IMR-90 (cell line): ENCODE data around the gene EMC1. TPM values are rescaled to one million over a fixed set of nuclear protein-coding genes. Genes with fewer than 3 reads are reported as not detected.

Experiments
- ATAC-seq: fragments of 200-7000 bp; cut with Tn5 transposase; 2 replicates; pipeline ENCODE4 v1.9.1; 2020; ENCODE audit warnings: low read depth, mild to moderate bottlenecking, moderate library complexity
- BruUV-seq: library from RNA; stranded (reverse); fragments of 400-500 nt; replicated peaks from 2 replicates; lab custom pipeline; 2021; lab: Mats Ljungman, UMichigan
- CTCF ChIA-PET: fragments of 300-600 bp; formaldehyde crosslinking; extraction: SDS; loops from one replicate; lab custom pipeline; 2021; ENCODE audit warnings: antibody characterized with exemption; lab: Yijun Ruan, JAX
- POLR2A ChIA-PET: fragments of 300-600 bp; sonication (Branson Sonifier 250); formaldehyde crosslinking; loops from one replicate; lab custom pipeline; 2022; ENCODE audit warnings: antibody characterized with exemption; ENCODE audit not compliant: unreplicated experiment; lab: Charles Lee
- DNase-seq: peaks from one replicate; pipeline ENCODE4 v3.0.0; 2013
- H2AFZ ChIP-seq: replicated peaks from 2 replicates; pipeline ENCODE3; 2013; ENCODE audit warnings: low read length, mild to moderate bottlenecking; ENCODE audit not compliant: poor library complexity
- H2AK5ac ChIP-seq: 2 replicates; pipeline ENCODE4 v1.6.1; 2013; ENCODE audit warnings: low read depth, low read length, inconsistent platforms
- H2AK9ac ChIP-seq: replicated peaks from 2 replicates; pipeline ENCODE3; 2013; ENCODE audit warnings: mild to moderate bottlenecking, low read depth, low read length, moderate library complexity; ENCODE audit not compliant: poor library complexity
- H2BK120ac ChIP-seq: 2 replicates; pipeline ENCODE4 v1.6.1; 2013; ENCODE audit warnings: low read depth, low read length, inconsistent platforms
- H2BK15ac ChIP-seq: 3 replicates; pipeline ENCODE4 v1.6.1; 2013; ENCODE audit warnings: low read depth, low read length, inconsistent platforms
- H2BK20ac ChIP-seq: 2 replicates; pipeline ENCODE4 v1.6.1; 2013; ENCODE audit warnings: low read depth, mild to moderate bottlenecking, inconsistent platforms, low read length, moderate library complexity
- H2BK5ac ChIP-seq: 2 replicates; pipeline ENCODE4 v1.6.1; 2013; ENCODE audit warnings: mild to moderate bottlenecking, low read depth, low read length, inconsistent platforms; ENCODE audit not compliant: poor library complexity, severe bottlenecking
- H3K14ac ChIP-seq: replicated peaks from 2 replicates; pipeline ENCODE4 v1.6.1; 2013; ENCODE audit warnings: low read depth, low read length, inconsistent platforms
- H3K18ac ChIP-seq: 2 replicates; pipeline ENCODE4 v1.6.1; 2013; ENCODE audit warnings: low read depth, low read length, control low read depth
- H3K23ac ChIP-seq: 2 replicates; pipeline ENCODE4 v1.6.1; 2013; ENCODE audit warnings: low read depth, low read length, inconsistent platforms
- H3K27ac ChIP-seq: 2 replicates; pipeline ENCODE4 v1.5.1; 2013; ENCODE audit warnings: mild to moderate bottlenecking, control low read depth, low read length; ENCODE audit not compliant: insufficient read depth
- H3K27me3 ChIP-seq: 2 replicates; pipeline ENCODE4 v1.6.1; 2013; ENCODE audit warnings: low read length; ENCODE audit not compliant: control insufficient read depth, insufficient read depth
- H3K36me3 ChIP-seq: 2 replicates; pipeline ENCODE4 v1.6.1; 2013; ENCODE audit warnings: low read length, mixed read lengths; ENCODE audit not compliant: control insufficient read depth, insufficient read depth
- H3K4ac ChIP-seq: 2 replicates; pipeline ENCODE4 v1.6.1; 2013; ENCODE audit warnings: low read depth, low read length, inconsistent platforms
- H3K4me1 ChIP-seq: 2 replicates; pipeline ENCODE4 v1.6.1; 2013; ENCODE audit warnings: low read length, mixed read lengths; ENCODE audit not compliant: control insufficient read depth, insufficient read depth
- H3K4me2 ChIP-seq: 2 replicates; pipeline ENCODE4 v1.6.1; 2013; ENCODE audit warnings: low read depth, mild to moderate bottlenecking, control low read depth, low read length, moderate library complexity
- H3K4me3 ChIP-seq: 2 replicates; pipeline ENCODE4 v1.5.1; 2013; ENCODE audit warnings: low read depth, mild to moderate bottlenecking, control low read depth, low read length, moderate library complexity; ENCODE audit not compliant: insufficient read depth
- H3K56ac ChIP-seq: 2 replicates; pipeline ENCODE4 v1.6.1; 2013; ENCODE audit warnings: low read length, inconsistent platforms; ENCODE audit not compliant: insufficient read depth; ENCODE audit errors: extremely low read depth
- H3K79me1 ChIP-seq, 2 experiments: 2 replicates each; pipeline ENCODE4 v1.6.1; 2013; ENCODE audit warnings: low read length in 2 of 2, inconsistent platforms in 1 of 2, low read depth in 1 of 2
- H3K9ac ChIP-seq: 2 replicates; pipeline ENCODE4 v1.6.1; 2013; ENCODE audit warnings: low read depth, low read length, control low read depth
- H3K9me1 ChIP-seq: 2 replicates; pipeline ENCODE4 v1.6.1; 2013; ENCODE audit warnings: low read length, inconsistent platforms; ENCODE audit not compliant: insufficient read depth
- H3K9me3 ChIP-seq: 2 replicates; pipeline ENCODE4 v1.6.1; 2013; ENCODE audit warnings: low read length; ENCODE audit not compliant: control insufficient read depth, insufficient read depth
- H4K20me1 ChIP-seq: 2 replicates; pipeline ENCODE4 v1.6.1; 2013; ENCODE audit warnings: low read length, inconsistent platforms; ENCODE audit not compliant: insufficient read depth
- H4K5ac ChIP-seq: 2 replicates; pipeline ENCODE4 v1.6.1; 2013; ENCODE audit warnings: mild to moderate bottlenecking, low read depth, low read length, control low read depth
- H4K8ac ChIP-seq, 2 experiments: 2 replicates each; pipeline ENCODE4 v1.6.1; 2013; ENCODE audit warnings: low read depth in 2 of 2, low read length in 2 of 2, control low read depth in 1 of 2, inconsistent platforms in 1 of 2
- H4K91ac ChIP-seq: 2 replicates; pipeline ENCODE4 v1.6.1; 2013; ENCODE audit warnings: low read depth, low read length, inconsistent platforms; ENCODE audit not compliant: insufficient read depth
- BHLHE40 ChIP-seq: fragments of 150-350 bp; IDR thresholded peaks from 2 replicates; pipeline ENCODE4 v1.6.1; 2016; ENCODE audit warnings: mild to moderate bottlenecking, low read depth, low read length
- CHD1 ChIP-seq: IDR thresholded peaks from 2 replicates; pipeline ENCODE4 v1.6.1; 2012; ENCODE audit warnings: low read depth, low read length, improper control_type of control experiment
- MAFK ChIP-seq: IDR thresholded peaks from 2 replicates; pipeline ENCODE4 v1.6.1; 2012; ENCODE audit warnings: low read depth, low read length, improper control_type of control experiment
- MAZ ChIP-seq: IDR thresholded peaks from 2 replicates; pipeline ENCODE4 v1.6.1; 2012; ENCODE audit warnings: low read depth, mild to moderate bottlenecking, low read length, improper control_type of control experiment, moderate library complexity, borderline replicate concordance
- NFE2L2 ChIP-seq: fragments of 150-350 bp; IDR thresholded peaks from 2 replicates; pipeline ENCODE4 v1.6.1; 2016; ENCODE audit warnings: low read depth, mild to moderate bottlenecking, low read length
- RCOR1 ChIP-seq: IDR thresholded peaks from 2 replicates; pipeline ENCODE4 v1.6.1; 2012; ENCODE audit warnings: mild to moderate bottlenecking, low read length, improper control_type of control experiment; ENCODE audit not compliant: insufficient replicate concordance
- RFX5 ChIP-seq: IDR thresholded peaks from 2 replicates; pipeline ENCODE4 v1.8.0; 2012; ENCODE audit warnings: low read depth, mild to moderate bottlenecking, low read length, moderate library complexity
- SMC3 ChIP-seq: fragments of 150-350 bp; IDR thresholded peaks from 2 replicates; pipeline ENCODE4 v1.6.1; 2016; ENCODE audit warnings: low read depth, mild to moderate bottlenecking, antibody characterized with exemption, low read length, moderate library complexity
- WGBS, 2 experiments: methylation state at CpG; one replicate each; pipeline versions ENCODE4 v1.1.5 to v1.1.7; 2013; ENCODE audit warnings: missing lambda C conversion rate in 2 of 2; ENCODE audit not compliant: insufficient read length in 1 of 2; ENCODE audit errors: extremely low coverage in 2 of 2; 5-methylcytosine and 5-hydroxymethylcytosine counted together
- dilution Hi-C: fragments of 300-500 bp; cut with HindIII; formaldehyde crosslinking; loops from one replicate; pipeline ENCODE4 v1.14.3; 2018; ENCODE audit warnings: low sequenced_read_pairs; ENCODE audit not compliant: unreplicated experiment
- in situ Hi-C: fragments of 300-500 bp; cut with MboI; formaldehyde crosslinking; loops from 3 replicates; pipeline ENCODE4 v1.14.3; 2019; ENCODE audit warnings: low sequenced_read_pairs, inconsistent platforms, mixed read lengths
- intact Hi-C: fragments of 100-400 bp; cut with micrococcal nuclease; formaldehyde crosslinking; loops from 2 replicates; pipeline ENCODE4 v1.10.0; 2022
- polyA plus RNA-seq, 3 experiments: library from polyadenylated mRNA; depleted of rRNA; stranded (reverse); fragments of >200 nt; gene quantifications; 2 replicates each; pipeline ENCODE4 v1.2.3, GENCODE V29; 2012; ENCODE audit warnings: low replicate concordance in 1 of 3
- total RNA-seq: library from RNA; depleted of rRNA; stranded (reverse); fragments of >200 nt; gene quantifications from 2 replicates; pipeline ENCODE4 v1.2.3, GENCODE V29; 2012
- TF ChIP-seq, protein P1 (sequence below): fragments of 150-350 bp; IDR thresholded peaks from 2 replicates; pipeline ENCODE4 v1.6.1; 2017; ENCODE audit warnings: mild to moderate bottlenecking, antibody characterized with exemption, low read length, low read depth
- TF ChIP-seq, protein P2 (sequence below): conservative IDR thresholded peaks from 2 replicates; pipeline ENCODE4 v1.5.1; 2012; ENCODE audit warnings: mild to moderate bottlenecking, low read depth, low read length, improper control_type of control experiment
- TF ChIP-seq, protein P3 (sequence below): fragments of 150-350 bp; IDR thresholded peaks from 2 replicates; pipeline ENCODE4 v1.6.1; 2016; ENCODE audit warnings: low read depth, mild to moderate bottlenecking, low read length, moderate library complexity, borderline replicate concordance

The EMC1 gene
- total and polyA plus RNA-seq, 2 of the 4 experiments (the other 2 are of a cell fraction) = 65.4 to 114 TPM

DNA sequence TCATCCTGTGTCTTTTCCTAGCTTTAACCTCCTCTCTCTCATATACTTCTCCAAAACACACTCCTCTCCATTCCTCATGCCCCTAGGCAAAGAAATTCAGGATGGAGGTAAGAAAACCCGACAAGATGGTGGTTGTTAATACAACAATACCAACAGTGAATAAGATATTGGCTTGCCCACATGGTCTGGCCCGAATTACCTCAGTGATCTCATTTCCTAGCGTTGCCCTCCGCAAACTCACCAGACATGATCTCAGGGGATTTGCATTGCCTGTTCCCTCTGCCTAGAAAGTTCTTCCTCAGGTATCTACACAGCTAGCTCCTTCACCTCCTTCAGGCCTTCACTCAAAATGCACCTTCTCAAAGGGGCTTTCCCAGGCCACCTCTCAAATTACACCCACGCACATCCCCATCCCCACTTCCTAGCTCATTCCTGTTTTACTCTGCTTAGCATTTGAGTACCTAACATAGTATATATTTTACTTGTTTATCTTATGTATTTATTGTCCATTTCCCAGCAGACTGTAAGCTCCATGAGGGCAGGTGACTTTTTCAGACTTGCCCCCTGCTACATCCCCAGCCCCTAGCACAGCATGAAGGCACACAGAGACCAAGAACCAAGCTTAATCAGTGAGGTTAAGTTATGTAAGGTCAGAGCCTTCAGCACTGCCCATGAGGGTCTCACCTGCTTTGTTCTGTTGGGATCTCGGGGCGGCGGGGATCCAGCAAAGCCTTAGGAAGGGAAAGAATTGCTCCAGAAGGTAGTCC is 31.1 kb downstream of the EMC1 start:
- H3K14ac ChIP-seq = no peak overlapping the region
- H2AK5ac ChIP-seq = no peak overlapping the region
- no peak for DNase-seq
- no peak overlapping the region for H3K18ac ChIP-seq
- H3K36me3 ChIP-seq = peaks cover 56% of the 10 kb centered on the region
- intact Hi-C loops = no loop called here
- no peak overlapping the region for H2AFZ ChIP-seq
- H3K9ac ChIP-seq = no peak overlapping the region; the same call in 1 of the 2 replicates
- no TSS peak for BruUV-seq
- peaks cover 4% of the 10 kb centered on the region; the same call in 1 of the 2 replicates for H3K9me1 ChIP-seq
- H3K4me3 ChIP-seq = no peak overlapping the region
- H3K27me3 ChIP-seq = no peaks in the 10 kb centered on the region
- H2BK20ac ChIP-seq = no peak overlapping the region
- H4K91ac ChIP-seq = no peak overlapping the region
- H2BK5ac ChIP-seq = no peak overlapping the region
- H3K79me1 ChIP-seq = peaks cover 28 to 45% of the 10 kb centered on the region in 2 experiments
- ATAC-seq = no peak
- in situ Hi-C loops = no loop called here
- H3K9me3 ChIP-seq = no peaks in the 10 kb centered on the region
- H3K56ac ChIP-seq = no peak overlapping the region
- H2BK15ac ChIP-seq = no peak overlapping the region
- H3K4me2 ChIP-seq = no peak overlapping the region
- 100% methylated on average over 3 of the region's 8 CpGs; no CpG with 5 or more reads in 1 of the 2 experiments for WGBS, 2 experiments
- H3K4me1 ChIP-seq = peaks cover 2% of the 10 kb centered on the region; the same call in 1 of the 2 replicates
- dilution Hi-C loops = no loop called here
- H4K20me1 ChIP-seq = peaks cover 9% of the 10 kb centered on the region; the same call in 1 of the 2 replicates
- POLR2A ChIA-PET = interaction anchor here (0.9 kb wide), 1 partner anchor 21 kb away, joined by 3 read pairs; no protein-coding TSS in a partner anchor
- no peak overlapping the region for H2BK120ac ChIP-seq
- H3K23ac ChIP-seq = no peak overlapping the region
- TF ChIP-seq RFX5 (no peak), SMC3 (no peak), RCOR1 (no peak), CHD1 (no peak), MAFK (no peak), BHLHE40 (no peak), NFE2L2 (no peak), MAZ (no peak)
- TF ChIP-seq, protein P1, sequence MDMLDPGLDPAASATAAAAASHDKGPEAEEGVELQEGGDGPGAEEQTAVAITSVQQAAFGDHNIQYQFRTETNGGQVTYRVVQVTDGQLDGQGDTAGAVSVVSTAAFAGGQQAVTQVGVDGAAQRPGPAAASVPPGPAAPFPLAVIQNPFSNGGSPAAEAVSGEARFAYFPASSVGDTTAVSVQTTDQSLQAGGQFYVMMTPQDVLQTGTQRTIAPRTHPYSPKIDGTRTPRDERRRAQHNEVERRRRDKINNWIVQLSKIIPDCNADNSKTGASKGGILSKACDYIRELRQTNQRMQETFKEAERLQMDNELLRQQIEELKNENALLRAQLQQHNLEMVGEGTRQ = no peak
- TF ChIP-seq, protein P2, sequence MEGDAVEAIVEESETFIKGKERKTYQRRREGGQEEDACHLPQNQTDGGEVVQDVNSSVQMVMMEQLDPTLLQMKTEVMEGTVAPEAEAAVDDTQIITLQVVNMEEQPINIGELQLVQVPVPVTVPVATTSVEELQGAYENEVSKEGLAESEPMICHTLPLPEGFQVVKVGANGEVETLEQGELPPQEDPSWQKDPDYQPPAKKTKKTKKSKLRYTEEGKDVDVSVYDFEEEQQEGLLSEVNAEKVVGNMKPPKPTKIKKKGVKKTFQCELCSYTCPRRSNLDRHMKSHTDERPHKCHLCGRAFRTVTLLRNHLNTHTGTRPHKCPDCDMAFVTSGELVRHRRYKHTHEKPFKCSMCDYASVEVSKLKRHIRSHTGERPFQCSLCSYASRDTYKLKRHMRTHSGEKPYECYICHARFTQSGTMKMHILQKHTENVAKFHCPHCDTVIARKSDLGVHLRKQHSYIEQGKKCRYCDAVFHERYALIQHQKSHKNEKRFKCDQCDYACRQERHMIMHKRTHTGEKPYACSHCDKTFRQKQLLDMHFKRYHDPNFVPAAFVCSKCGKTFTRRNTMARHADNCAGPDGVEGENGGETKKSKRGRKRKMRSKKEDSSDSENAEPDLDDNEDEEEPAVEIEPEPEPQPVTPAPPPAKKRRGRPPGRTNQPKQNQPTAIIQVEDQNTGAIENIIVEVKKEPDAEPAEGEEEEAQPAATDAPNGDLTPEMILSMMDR = no peak
- TF ChIP-seq, protein P3, sequence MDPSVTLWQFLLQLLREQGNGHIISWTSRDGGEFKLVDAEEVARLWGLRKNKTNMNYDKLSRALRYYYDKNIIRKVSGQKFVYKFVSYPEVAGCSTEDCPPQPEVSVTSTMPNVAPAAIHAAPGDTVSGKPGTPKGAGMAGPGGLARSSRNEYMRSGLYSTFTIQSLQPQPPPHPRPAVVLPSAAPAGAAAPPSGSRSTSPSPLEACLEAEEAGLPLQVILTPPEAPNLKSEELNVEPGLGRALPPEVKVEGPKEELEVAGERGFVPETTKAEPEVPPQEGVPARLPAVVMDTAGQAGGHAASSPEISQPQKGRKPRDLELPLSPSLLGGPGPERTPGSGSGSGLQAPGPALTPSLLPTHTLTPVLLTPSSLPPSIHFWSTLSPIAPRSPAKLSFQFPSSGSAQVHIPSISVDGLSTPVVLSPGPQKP = no peak
- no peak overlapping the region; the same call in 1 of the 2 replicates for H4K5ac ChIP-seq
- CTCF ChIA-PET = no interaction called here
- no peak overlapping the region for H4K8ac ChIP-seq
- H3K27ac ChIP-seq = peak overlapping the region; percentile 73; the same call in 1 of the 2 replicates
- H2AK9ac ChIP-seq = no peak overlapping the region
- H3K4ac ChIP-seq = no peak overlapping the region
